Epithelial cell of esophagus (primary cell): ENCODE data around the gene ARMC9.
A peak's percentile ranks its signal among the peaks of the same experiment; 100 is the strongest.

Source experiments
- DNase-seq: peaks from one replicate; pipeline ENCODE4 v3.0.0; 2010; ENCODE audit warnings: low read depth
- H3K4me3 ChIP-seq: 2 replicates; pipeline ENCODE4 v1.5.1; 2011; ENCODE audit warnings: mild to moderate bottlenecking, low read length, control low read depth
- CTCF ChIP-seq: IDR thresholded peaks from 2 replicates; pipeline ENCODE4 v1.5.1; 2011; ENCODE audit warnings: low read depth, mild to moderate bottlenecking, low read length, control low read depth, inconsistent platforms; ENCODE audit not compliant: insufficient read depth; ENCODE audit errors: missing control alignments

Gene ARMC9

DNA sequence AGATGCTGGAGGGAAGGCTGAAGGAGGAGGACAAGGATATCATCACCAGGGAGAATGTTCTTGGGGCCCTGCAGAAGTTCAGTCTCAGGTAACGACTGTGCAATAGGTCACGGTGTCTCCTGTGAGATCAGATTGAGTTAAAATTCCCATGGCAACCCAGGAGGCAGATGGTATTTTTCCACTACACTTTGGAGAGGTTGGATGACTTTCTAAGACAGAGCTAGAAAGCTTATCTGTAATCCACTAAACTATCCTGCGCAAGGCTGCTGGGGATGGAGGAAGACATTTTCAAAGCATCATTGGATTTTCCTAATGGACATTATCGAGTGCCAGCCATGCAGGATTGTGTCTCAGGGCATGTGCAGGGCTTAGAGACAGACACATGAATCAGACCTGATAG is 74.6 kb downstream of the ARMC9 start:
- DNase-seq = no peak
- no peak overlapping the region for H3K4me3 ChIP-seq
- TF ChIP-seq CTCF = no peak

DNA sequence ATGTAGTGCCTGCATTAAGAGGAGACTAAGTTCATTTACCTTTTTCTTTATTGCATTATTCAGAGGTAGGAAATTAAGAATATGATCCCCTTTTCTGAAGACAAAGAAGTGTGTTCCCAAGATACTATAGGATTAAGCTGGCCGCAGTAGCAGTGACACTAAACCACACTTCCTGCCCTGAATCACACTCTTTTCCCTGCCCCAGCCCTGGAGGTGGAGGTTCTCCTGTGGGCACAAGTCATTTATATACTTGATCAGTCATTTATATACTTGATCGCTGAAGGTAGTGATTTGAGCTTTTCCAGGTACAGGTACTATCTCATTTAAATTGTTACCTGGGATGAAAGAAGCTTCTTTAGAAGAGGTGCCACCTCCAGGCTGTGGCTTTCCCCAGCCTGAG is 78.6 kb downstream of the ARMC9 start:
- no peak for DNase-seq
- TF ChIP-seq CTCF = no peak
- no peak overlapping the region for H3K4me3 ChIP-seq

GRCh38 chr2:231277962-231278361 is 79.5 kb downstream of the ARMC9 start:
- no peak overlapping the region for H3K4me3 ChIP-seq
- TF ChIP-seq CTCF = no peak
- DNase-seq = peak; percentile 7

DNA sequence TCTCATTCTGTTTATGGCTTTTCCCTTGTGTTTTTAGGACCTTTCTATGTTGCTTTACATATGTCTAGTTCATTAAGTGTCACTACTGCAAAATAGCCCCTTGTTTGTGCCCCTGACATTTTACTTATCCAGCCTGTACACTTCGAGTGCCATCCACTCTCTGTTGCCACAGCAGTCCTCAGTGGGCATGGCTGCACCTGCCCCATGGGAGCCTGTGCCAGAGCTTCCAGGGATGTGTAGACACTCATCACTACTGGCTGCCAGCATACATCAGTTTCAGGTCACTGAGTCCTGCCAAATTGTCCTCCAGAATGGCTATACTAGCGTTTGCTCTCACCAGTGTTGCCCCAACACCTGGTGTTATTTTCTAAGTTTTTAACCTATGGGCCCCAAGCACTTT is 80.4 kb downstream of the ARMC9 start:
- no peak for DNase-seq
- TF ChIP-seq CTCF = no peak
- H3K4me3 ChIP-seq = no peak overlapping the region

GRCh38 chr2:231280846-231281245 is 82.4 kb downstream of the ARMC9 start:
- TF ChIP-seq CTCF = no peak
- no peak for DNase-seq
- H3K4me3 ChIP-seq = no peak overlapping the region

GRCh38 chr2:231284296-231284695 is 85.9 kb downstream of the ARMC9 start:
- no peak overlapping the region for H3K4me3 ChIP-seq
- DNase-seq = no peak
- TF ChIP-seq CTCF = no peak

DNA sequence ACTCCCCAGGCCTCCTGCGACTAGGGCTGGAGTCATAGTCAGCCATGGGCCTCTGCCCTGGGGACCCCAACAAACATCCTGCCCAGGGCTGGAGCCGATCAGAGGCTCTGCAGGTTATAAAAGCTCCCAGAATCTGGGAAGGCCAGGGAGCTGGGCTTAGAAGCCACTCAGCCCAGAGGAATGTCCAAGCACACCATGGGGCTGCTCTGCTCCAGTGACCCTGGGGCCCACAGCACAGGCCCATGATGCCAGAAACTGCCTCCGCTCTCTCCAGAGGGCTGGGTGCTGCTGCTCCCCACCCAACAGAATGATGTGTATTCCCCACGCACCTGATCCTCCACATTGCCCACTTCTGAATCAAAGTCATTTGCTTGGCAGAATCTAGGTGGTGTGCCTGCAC is 88.5 kb downstream of the ARMC9 start:
- TF ChIP-seq CTCF = no peak
- DNase-seq = no peak
- H3K4me3 ChIP-seq = no peak overlapping the region
